GM12873 (cell line): ENCODE results near the gene FNIP1.

Source experiments
- CTCF ChIP-seq: IDR thresholded peaks from 2 replicates; pipeline ENCODE4 v1.5.1; 2012; ENCODE audit warnings: low read depth, mild to moderate bottlenecking, moderate library complexity, low read length, control low read depth; ENCODE audit not compliant: insufficient read depth; ENCODE audit errors: missing control alignments

Gene FNIP1

GRCh38 chr5:131654776-131655175, 142.0 kb downstream of the FNIP1 start:
- TF ChIP-seq CTCF, result no peak

DNA sequence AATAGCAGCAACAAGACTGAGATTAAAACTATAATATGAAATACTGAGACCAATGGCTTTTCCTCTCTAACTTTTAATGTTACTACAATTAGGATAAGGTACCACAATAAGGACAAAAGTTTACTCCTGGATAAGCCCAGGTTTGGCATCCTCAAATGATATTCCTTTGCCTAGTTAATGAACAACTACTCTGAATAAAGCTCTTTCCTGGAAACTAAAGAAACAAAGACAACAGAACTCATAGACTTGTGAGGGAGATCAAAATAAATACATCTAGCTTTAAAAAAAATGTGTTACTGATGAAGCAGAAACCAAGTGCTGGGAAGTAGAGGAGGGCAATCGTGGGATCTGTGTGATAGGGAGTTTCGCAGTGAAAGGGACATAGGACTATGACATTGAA, 142.5 kb downstream of the FNIP1 start:
- TF ChIP-seq CTCF, result no peak

DNA sequence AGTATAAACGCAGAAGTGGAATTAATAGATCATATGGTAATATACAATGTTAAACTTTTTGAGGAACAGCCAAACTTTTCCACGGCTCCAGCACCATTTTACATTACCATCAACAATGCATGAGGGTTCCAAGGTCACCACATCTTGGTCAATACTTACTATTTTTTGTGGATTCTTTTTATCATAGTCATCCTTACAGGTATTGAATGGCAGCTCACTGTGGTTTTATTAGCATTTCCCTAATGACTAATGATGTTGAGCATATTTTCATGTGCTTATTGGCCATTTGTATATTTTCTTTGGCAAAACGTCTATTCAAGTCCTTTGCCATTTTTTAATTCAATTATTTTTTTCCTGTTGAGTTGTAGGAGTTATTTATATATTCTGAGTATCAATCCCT, 147.7 kb downstream of the FNIP1 start:
- no peak for TF ChIP-seq CTCF

GRCh38 chr5:131647048-131647769, 149.6 kb downstream of the FNIP1 start:
- TF ChIP-seq CTCF, result peak; percentile 32

- no peak for TF ChIP-seq CTCF
Measured at GRCh38 chr5:131644822-131645221, 152.0 kb downstream of the FNIP1 start.

DNA sequence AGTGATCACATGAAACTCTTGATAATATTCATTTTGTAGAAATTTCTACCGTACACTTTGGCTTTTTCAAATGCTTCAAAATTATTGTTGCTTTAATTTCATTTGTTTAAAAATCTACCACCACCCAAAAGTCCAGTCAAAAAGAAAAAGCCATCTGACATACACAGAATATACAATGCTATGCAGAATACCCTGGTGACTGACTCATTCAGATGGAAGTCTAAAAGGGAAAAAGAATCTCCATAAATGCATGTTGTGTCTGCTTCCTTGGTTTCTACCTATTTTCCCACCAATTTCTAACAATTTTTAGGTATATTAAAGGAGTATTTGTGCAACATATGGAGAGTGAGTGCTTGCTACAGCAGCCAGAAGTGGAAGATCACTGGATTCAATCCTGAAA, 152.4 kb downstream of the FNIP1 start:
- TF ChIP-seq CTCF, result no peak

DNA sequence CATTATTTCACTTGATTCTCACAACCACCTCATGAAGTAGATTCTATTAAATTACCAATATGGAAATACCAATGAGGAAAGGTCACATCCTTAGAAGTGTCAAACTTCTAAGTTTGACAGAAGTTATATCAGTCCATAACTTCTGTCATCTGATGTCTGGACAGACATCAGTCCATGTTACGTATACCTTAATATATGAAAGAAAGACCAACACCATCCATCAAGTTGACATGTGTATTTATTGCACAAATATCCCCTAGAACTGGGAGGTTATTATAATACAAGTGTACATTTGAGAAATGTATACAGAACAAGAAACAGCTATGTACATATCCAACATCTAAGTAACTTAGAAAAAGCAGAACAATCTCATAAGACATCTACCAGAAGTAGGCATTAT, 155.3 kb downstream of the FNIP1 start:
- TF ChIP-seq CTCF, result no peak
